A549 (cell line): ENCODE data around the gene KAT8. TPM values are rescaled to one million over a fixed set of nuclear protein-coding genes. Genes with fewer than 3 reads are reported as not detected.
A peak's percentile ranks its signal among the peaks of the same experiment; 100 is the strongest.

Experiments
- ATAC-seq, 2 experiments: fragments of 200-7000 bp in 1 of 2; fragments of >200 bp in 1 of 2; cut with Nextera tagmentation in 1 of 2; cut with Tn5 transposase in 1 of 2; 3 replicates each; pipeline versions ENCODE4 v1.8.0 to v1.9.1; 2018 to 2020; ENCODE audit warnings: mild to moderate bottlenecking in 1 of 2, moderate library complexity in 1 of 2
- CTCF ChIA-PET: fragments of 300-600 bp; sonication (Branson Sonifier 250); formaldehyde crosslinking; extraction: SDS; loops from one replicate; lab custom pipeline; 2021; ENCODE audit warnings: antibody characterized with exemption, inconsistent platforms; lab: Yijun Ruan, JAX
- POLR2A ChIA-PET: fragments of 350-600 bp; formaldehyde crosslinking; extraction: SDS; loops from one replicate; lab custom pipeline; 2021; ENCODE audit warnings: antibody characterized with exemption, inconsistent platforms; lab: Yijun Ruan, JAX
- DNase-seq, 2 experiments: peaks; one replicate each; pipeline versions ENCODE4 v3.0.0 to v3.0.0-alpha.2; 2011 to 2016; ENCODE audit warnings: low read depth in 1 of 2, low spot score in 1 of 2
- FAIRE-seq: peaks from 2 replicates; lab custom pipeline; 2011; peaks lifted over from hg19 to GRCh38; lab: Jason Lieb, UNC
- H3K27ac ChIP-seq, 2 experiments: fragments of >200 bp; sonication (Bioruptor Twin); formaldehyde crosslinking; 3 replicates each; pipeline ENCODE4 v1.5.1; 2016 to 2017
- H3K4me1 ChIP-seq: fragments of >200 bp; sonication (Bioruptor Twin); formaldehyde crosslinking; 3 replicates; pipeline ENCODE4 v1.6.1; 2016
- H3K4me2 ChIP-seq: fragments of >200 bp; sonication (Bioruptor Twin); formaldehyde crosslinking; 3 replicates; pipeline ENCODE4 v1.6.1; 2016
- H3K4me3 ChIP-seq: fragments of >200 bp; sonication (Bioruptor Twin); formaldehyde crosslinking; 3 replicates; pipeline ENCODE4 v1.5.1; 2016
- H3K9me3 ChIP-seq: fragments of >200 bp; sonication (Bioruptor Twin); formaldehyde crosslinking; 3 replicates; pipeline ENCODE4 v1.6.1; 2016
- CBX8 ChIP-seq: fragments of 200-600 bp; sonication (generic); IDR thresholded peaks from 2 replicates; pipeline ENCODE4 v1.6.1; 2016
- CHD2 ChIP-seq: fragments of 150-350 bp; IDR thresholded peaks from 2 replicates; pipeline ENCODE4 v1.6.1; 2014; ENCODE audit warnings: low read length; ENCODE audit not compliant: partially characterized antibody
- CHD4 ChIP-seq: fragments of 200-600 bp; sonication (generic); IDR thresholded peaks from 2 replicates; pipeline ENCODE4 v1.6.1; 2016; ENCODE audit warnings: antibody characterized with exemption, mild to moderate bottlenecking, borderline replicate concordance
- EP300 ChIP-seq, 2 experiments: fragments of >200 bp; sonication (Bioruptor Twin); formaldehyde crosslinking; IDR thresholded peaks; 2 replicates in 1 of 2; 3 replicates in 1 of 2; pipeline ENCODE4 v1.6.1; 2016 to 2017
- HOXB13 ChIP-seq: fragments of 250-450 bp; sonication (Bioruptor Pico); IDR thresholded peaks from 2 replicates; pipeline ENCODE4 v1.5.0; 2020; ENCODE audit warnings: low read depth, mild to moderate bottlenecking, moderate library complexity
- HOXB5 ChIP-seq: fragments of 250-450 bp; sonication (Bioruptor Pico); IDR thresholded peaks from 2 replicates; pipeline ENCODE4 v1.5.0; 2020; ENCODE audit warnings: mild to moderate bottlenecking, moderate library complexity
- MAFK ChIP-seq: fragments of 450-650 bp; IDR thresholded peaks from 2 replicates; pipeline ENCODE4 v1.6.1; 2014; ENCODE audit not compliant: partially characterized antibody
- MAZ ChIP-seq: fragments of 150-350 bp; IDR thresholded peaks from 2 replicates; pipeline ENCODE4 v1.6.1; 2014; ENCODE audit warnings: antibody characterized with exemption, low read depth, low read length, borderline replicate concordance
- POLR2A ChIP-seq: IDR thresholded peaks from 2 replicates; pipeline ENCODE4 v1.6.1; 2012; ENCODE audit warnings: mild to moderate bottlenecking, low read length
- RFX5 ChIP-seq: fragments of 450-650 bp; IDR thresholded peaks from 2 replicates; pipeline ENCODE4 v1.7.1; 2014; ENCODE audit warnings: antibody characterized with exemption, mild to moderate bottlenecking, moderate library complexity
- ZFP36 ChIP-seq: fragments of 450-650 bp; IDR thresholded peaks from 2 replicates; pipeline ENCODE4 v1.6.1; 2014; ENCODE audit warnings: borderline replicate concordance; ENCODE audit not compliant: partially characterized antibody
- WGBS: methylation state at CpG from one replicate; pipeline ENCODE4 v1.1.6; 2017; ENCODE audit errors: missing lambda C conversion rate; 5-methylcytosine and 5-hydroxymethylcytosine counted together
- polyA plus RNA-seq, 4 experiments: library from polyadenylated mRNA; depleted of rRNA in 3 of 4; stranded (reverse); fragments of >200 nt; fragmentation: RNase III in 1 of 4; extraction: RNeasy Plus Mini Kit Qiagen cat#74134 plus additional on column Dnase treatment in 1 of 4; gene quantifications; 2 replicates in 3 of 4; 3 replicates in 1 of 4; pipeline ENCODE4 v1.2.3, GENCODE V29; 2011 to 2017
- TF ChIP-seq, protein P1 (sequence below): fragments of >200 bp; sonication (Bioruptor Twin); formaldehyde crosslinking; IDR thresholded peaks from 3 replicates; pipeline ENCODE4 v1.6.1; 2016

Gene KAT8
- polyA plus RNA-seq, 2 of the 4 experiments (the other 2 are of a cell fraction): 34.4 to 42.2 TPM

DNA sequence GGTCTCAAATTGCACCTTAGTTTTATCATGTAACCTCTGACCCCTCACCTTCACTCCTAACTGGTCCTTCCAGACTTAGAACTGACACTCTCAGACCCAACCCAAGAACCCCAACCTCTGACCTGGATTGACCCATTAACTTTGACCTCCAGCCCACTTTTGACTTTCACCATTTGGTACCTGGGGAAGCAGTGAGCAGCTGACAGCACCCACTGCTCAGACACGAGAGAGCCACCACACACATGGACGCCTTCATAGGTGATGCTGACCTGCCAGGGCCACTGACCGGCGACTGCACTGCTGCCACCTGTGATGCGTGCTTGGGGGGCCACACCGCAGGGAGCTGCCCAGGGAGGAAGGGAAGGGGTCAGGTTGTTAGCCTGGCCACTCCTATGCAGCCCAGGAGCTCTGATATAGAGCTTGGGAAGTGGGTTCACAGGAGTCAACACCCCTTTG is 15.6 kb downstream of the KAT8 start (continued):
- TF ChIP-seq CHD4: no peak
- no peak for TF ChIP-seq EP300 (IDR thresholded peaks at IDR 0.05)
- no peak for TF ChIP-seq HOXB13 (CRISPR knock-in tag)

DNA sequence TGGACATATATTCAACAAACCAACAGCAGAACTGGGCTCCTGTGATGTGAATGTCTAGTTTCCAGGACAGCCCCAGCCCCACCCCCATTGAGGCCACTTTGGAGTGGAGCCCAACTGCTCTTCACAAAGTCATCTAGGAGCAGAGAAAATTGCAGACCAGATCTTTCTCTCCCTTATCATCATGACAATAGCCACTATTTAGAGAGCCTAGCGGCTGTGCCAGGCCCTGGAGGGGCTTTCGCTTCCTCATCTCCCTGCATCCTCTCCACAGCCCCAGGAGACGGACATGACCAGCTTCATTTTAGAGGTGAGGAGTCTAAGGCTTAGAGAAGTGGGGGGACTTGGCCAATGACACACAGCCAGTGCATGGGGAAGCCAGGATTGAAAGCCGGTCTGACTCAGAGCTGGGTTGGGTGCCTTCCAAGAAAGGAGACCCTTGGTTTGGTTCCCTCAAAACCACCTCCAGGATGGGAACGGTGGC is 16.7 kb downstream of the KAT8 start:
- Histone ChIP-seq H3K4me1 (peaks cover 28% of the 10 kb centered on the region), H3K4me3 (no peak overlapping the region), H3K4me2 (no peak overlapping the region), H3K27ac (no peak overlapping the region), H3K9me3 (no peaks in the 10 kb centered on the region)
- TF ChIP-seq RFX5 (no peak), CHD2 (no peak), ZFP36 (no peak), HOXB5 (CRISPR knock-in tag) (no peak), CBX8 (no peak), MAFK (no peak)
- CTCF ChIA-PET: interaction anchor here (1.2 to 1.7 kb wide), 3 partner anchors 8 to 14 kb away, joined by 4 to 6 read pairs (median 4); no protein-coding TSS in a partner anchor
- DNase-seq (no peak), FAIRE-seq (no peak), ATAC-seq (no peak)
- WGBS: 81% methylated on average over 5 of the region's 5 CpGs
- POLR2A ChIA-PET: no interaction called here

DNA sequence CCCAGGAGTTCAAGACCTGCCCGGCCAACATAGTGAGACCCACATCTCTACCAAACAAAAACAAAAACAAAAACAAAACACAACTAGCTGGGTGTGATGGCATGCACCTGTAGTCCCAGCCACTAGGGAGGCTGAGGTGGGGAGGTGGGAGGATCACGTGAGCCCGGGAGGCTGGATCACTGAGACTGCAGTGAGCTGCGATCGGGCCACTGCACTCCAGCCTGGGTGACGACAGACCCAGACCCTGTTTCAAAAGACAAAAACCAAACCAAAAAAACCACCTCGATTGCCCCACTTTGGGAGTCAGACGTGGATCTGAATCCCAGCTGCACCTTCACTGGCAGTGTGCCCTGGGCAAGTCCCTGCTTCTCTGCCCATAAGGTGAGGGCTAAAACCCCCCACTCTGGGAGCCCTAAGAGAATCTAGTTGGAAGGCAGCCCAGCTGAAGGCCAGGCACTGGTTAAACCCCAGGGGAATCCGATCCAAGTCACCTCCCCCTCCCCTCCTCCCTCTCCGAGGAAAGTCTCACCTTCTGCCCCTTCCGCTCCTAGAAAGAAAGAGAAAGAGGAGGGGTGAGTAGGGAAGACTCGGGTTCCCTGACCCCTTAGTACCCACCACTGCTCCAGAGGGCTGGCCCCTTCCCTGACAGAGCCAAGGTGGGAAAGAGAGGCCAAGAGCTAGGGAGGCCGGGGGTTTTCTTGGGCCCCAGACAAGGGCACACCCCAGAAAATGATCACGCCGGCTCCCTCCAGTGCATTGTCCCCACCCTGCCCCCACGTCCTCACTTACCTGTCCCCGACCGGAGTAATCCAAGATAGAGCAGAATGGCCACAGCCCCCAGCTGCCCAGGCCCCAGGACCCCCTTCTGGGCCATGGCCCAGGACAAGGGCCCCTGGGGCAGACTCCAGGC is 17.4 kb downstream of the KAT8 start:
- Histone ChIP-seq H3K4me3 (no peak overlapping the region), H3K9me3 (no peaks in the 10 kb centered on the region), H3K4me2 (0 out of 3 replicates have a peak overlapping the region, but pooled peaks have one; percentile 11), H3K27ac (no peak overlapping the region), H3K4me1 (peaks cover 31% of the 10 kb centered on the region)
- FAIRE-seq: no peak
- POLR2A ChIA-PET: interaction anchor here (2.9 kb wide), 1 partner anchor 17 kb away, joined by 10 read pairs; the partner anchor contains the start of gene KAT8
- TF ChIP-seq, protein P1, sequence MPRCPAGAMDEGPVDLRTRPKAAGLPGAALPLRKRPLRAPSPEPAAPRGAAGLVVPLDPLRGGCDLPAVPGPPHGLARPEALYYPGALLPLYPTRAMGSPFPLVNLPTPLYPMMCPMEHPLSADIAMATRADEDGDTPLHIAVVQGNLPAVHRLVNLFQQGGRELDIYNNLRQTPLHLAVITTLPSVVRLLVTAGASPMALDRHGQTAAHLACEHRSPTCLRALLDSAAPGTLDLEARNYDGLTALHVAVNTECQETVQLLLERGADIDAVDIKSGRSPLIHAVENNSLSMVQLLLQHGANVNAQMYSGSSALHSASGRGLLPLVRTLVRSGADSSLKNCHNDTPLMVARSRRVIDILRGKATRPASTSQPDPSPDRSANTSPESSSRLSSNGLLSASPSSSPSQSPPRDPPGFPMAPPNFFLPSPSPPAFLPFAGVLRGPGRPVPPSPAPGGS: no peak
- TF ChIP-seq EP300 (IDR thresholded peaks at IDR 0.05) (no peak), ZFP36 (no peak), POLR2A (no peak)
- 76% methylated on average over 17 of the region's 18 CpGs for WGBS
- DNase-seq: no peak
- ATAC-seq: no peak
- CTCF ChIA-PET: interaction anchor here (0.6 to 1.7 kb wide), 8 partner anchors 8 to 331 kb away, joined by 3 to 6 read pairs (median 4); partner anchors contain the start of gene HSD3B7

DNA sequence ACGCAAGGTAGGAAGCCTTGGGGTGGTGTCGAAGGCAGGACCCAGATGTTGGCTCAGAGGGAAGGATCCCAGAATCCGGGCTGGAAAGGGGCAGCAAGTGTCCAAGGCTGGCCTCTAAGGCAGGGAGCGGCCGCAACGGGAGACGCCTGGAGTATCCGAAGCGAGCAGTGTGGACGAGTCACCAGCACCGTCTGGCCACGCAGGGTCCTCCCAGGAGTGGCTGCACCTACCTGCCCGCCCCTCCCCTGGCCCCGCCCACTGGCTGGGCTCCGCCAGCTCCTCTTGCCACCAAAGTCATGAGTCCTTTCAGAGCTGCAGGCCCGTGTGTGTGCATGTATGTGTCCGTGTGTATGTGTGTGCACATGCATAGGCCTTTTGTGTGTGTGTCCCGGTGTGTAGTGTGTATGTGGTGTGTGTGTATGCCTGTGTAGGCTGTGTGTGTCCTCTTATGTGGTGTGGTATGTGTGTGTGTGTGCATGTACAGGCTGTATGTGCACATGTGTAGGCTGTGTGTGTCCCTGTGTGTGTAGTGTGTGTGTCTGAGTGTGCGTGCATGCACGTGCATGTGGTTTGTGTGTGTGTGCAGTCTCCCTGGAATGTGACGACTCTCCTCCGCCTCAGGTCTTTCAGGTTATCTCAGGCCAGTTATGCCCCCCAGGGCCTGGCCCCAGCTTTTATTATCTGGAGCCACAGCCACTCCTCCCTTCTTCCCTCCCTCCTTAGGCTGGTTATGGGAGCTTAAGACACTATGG is 18.2 kb downstream of the KAT8 start, which contains the start of gene PRSS8:
TSS of gene PRSS8 (minus strand) at position 193 of the 752 bp plus-strand sequence. CDS start 229 bp downstream, outside the sequence.
- 65% methylated on average over 19 of the region's 22 CpGs for WGBS
- TF ChIP-seq MAZ: no peak
- TF ChIP-seq RFX5: no peak
- POLR2A ChIA-PET: interaction anchor here (2.9 kb wide), 1 partner anchor 18 kb away, joined by 10 read pairs; the partner anchor contains the start of gene KAT8
- ATAC-seq (peak; percentile 9 to 38; a peak in 4 of 6 replicates), DNase-seq (no peak), FAIRE-seq (no peak)
- CTCF ChIA-PET: interaction anchor here (0.6 to 1.7 kb wide), 6 partner anchors 9 to 331 kb away, joined by 3 to 6 read pairs (median 4); partner anchors contain the start of gene HSD3B7
- H3K27ac ChIP-seq: no peak within 1 kb of the TSS
- H3K4me1 ChIP-seq: peaks cover 31% of the 10 kb centered on the region
- no peak within 1 kb of the TSS for H3K4me3 ChIP-seq
- no peaks in the 10 kb centered on the region for H3K9me3 ChIP-seq
- 0 out of 3 replicates have a peak within 1 kb of the TSS, but pooled peaks have one; percentile 11 for H3K4me2 ChIP-seq
